Nucleus accumbens (tissue), 56 donors: ENCODE measurements around the gene CERS3.

Experiments
- DNase-seq, 56 donors: peaks; one replicate each; lab custom pipeline; 2025; lab: John Stamatoyannopoulos, UW

CERS3 gene

DNA sequence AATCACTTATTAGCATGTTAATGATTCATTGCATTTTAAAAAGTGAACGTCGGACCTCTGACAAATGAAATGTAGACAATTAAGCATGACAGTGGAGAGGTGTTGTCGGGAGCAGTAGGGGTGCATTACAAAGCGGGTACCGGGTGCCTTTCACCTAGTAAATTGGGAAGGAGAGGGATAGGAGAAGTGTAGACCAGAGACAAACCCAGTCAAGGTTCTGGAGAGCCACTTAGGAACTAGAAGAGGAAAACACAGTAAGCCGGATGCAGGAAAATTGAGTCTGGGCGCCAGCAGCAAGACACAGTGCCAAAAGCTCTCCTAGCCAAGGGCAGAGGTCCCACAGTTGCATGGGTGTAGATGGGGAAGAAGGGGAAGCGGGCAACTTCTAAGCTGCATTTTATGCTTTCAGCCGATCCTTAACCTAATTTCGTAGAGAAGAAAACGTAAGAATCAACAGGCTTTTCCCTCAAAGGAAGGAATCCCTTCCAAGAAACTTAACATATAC is 3.1 kb upstream of the CERS3 start:
- peak in 3 of 56 donors; percentile 2 to 11 (median 3) for DNase-seq

DNA sequence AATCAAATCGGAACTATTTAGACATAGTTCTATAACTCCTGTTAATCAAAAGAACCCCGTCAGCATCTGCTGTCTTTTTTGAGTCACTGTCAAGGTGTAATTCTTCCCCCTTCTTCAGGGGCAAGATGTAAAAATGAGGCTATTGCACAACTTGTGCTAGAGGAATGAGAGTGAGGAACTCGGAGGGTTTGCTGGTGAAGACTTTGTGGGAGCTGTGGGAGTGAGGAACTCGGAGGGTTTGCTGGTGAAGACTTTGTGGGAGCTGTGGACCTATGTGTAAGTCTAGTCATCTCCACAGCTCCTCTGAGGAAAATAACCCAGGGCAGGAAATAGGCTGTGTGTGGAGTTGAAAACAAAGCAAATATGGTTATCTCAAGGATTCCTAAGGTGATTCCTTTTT is 2.5 kb upstream of the CERS3 start:
- no peak for DNase-seq

DNA sequence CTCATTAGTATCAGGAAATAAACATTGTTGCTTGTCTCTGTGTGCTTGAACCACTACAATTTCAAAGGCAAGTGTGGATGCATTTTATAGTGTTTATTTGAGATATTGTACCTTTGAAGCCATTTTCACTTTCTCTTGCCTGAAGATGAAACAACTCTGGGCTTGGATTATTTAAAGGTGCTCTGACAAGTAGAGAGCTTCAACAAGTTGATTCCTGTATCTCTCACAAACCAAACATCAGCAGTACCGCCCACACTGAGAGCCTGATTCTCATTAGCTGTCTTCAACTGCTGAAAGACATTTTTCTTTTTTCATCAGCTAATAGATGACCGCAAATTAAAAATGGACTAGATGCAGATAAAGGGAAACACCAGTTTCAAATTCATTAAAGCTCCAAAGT is 806 bp upstream of the CERS3 start:
- DNase-seq = no peak

DNA sequence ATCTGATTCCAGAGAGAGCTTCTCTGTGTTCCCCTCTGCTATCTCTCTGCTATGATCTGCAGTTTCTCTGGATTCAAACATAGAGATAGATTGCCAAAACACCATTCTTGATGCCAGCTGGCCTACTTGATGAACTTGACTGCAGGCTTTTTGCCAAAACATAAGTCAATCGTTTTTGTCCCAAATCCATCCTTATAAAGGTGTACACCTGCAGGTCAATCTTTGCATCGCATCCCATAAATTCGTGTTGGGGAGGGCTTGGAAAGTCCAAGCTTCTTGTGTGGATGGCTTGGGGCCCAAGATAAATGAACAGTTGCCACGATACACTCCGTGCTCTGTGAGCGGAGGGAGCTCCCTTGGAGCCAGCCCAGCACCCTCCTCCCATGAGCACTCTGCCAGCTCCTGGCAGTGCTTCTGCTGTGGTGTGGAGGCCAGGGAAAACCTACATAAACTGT is 2.7 kb downstream of the CERS3 start:
- peak in 50 of 56 donors; percentile 3 to 66 (median 30) for DNase-seq

DNA sequence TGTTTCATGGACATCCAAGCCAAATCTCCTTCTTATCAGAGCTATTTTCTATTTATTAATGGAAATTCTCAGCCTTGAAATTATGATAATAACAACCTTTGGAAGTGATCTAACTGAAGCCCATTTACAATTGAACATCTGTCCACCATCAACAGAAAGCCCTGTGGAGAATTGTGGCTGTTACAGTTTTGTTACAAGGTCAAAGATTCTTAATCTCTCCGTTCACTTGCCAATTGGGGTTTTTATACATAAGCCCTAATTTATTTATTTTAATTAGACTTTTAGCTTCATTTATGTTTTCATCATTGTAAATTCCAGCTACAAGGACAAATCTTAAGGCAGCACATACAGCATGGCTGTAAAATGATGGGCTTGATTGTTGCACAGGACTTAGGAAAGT is 3.3 kb downstream of the CERS3 start:
- DNase-seq = no peak

DNA sequence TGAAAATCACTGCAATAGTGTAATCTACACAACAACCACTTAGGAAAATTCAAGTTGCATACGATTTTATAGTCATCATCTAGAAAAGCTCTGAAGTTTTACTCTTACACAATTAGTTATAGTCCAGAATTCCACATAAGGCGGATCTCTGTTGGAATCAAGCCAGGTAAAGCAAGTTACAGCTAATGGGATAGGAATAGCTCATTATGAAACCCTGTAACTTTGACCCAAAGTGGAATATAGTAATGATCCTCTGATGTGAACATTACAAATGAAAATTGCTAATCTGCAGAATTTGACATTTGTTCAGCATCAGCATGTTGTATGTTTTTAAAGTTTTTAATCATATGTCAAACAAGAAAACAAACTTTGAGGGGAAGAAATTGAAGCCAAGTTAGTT is 4.4 kb downstream of the CERS3 start:
- DNase-seq = no peak

DNA sequence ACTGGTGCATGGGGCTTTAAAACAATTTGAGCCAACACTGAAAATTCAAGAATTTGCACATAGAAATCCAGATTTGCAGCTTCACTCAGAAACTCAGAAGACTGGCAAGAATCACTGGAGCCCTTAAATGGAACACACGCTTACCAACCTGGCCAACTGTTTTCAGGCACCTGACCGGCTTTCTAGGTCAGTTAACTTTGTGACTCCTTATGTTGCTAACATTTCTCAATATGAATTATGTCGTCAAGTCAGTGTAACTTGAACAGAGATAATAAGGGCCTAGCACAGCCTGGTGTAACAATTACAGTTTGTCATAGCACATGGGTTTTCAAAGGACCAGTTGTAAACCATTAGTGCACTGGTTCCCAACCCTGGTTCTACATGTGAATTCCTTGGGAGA is 6.8 kb downstream of the CERS3 start:
- DNase-seq = no peak

DNA sequence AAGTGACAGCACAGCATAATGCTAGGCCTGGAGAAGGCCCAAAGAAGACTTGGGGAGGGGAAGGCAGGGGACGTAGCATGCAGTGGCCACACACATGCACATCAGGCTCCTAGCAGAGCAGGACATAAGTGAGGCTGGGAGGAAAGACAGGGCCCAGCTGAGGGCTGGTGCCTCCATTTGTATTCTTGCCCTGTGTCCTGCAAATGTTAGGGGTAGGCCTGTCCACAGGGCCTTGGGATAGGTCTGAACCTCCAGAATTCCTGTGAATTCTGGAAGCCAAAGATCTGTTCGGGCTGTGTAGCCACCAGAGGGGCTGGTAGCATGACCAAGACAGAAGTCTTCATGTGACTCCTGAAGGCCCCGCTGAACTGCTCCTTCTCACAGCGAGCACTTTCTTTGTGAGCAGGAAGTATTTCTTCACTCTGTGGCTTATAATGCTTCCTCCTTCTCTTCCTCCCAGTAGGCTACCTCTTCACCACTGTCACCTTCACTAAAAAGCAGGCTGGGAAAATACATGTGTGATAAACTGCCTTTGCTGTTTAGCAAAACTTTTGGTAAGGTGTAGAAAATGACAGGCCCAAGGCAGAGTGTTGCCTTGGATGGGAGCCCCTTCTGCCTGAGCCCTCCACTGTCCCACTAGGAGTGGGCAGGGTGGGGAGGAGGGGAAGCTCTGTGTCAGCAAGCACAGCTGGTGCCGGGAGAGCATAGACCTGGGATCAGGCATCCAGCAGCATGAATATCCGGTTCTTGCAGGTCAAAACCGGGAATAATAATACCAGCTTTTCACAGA is 8.4 kb downstream of the CERS3 start:
- no peak for DNase-seq

DNA sequence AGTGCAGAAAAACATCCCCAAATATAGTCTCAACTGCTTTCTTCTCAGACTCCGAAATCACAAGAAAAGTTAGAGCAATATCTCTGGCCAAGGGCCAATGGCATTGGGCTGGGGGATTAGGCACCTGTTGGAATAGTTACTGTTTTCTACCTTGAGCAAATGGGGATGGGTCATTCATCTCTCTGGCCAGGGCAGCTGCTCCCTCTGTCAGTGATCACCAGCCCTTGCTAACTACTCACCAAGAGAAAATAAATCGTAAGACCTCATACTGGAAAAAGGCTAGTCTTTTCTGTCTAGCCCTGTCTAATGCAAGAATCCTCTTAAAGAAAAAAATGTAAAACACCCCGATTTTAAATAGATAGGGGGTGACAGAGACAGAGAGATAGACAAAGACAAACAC is 10.9 kb downstream of the CERS3 start:
- DNase-seq = no peak

DNA sequence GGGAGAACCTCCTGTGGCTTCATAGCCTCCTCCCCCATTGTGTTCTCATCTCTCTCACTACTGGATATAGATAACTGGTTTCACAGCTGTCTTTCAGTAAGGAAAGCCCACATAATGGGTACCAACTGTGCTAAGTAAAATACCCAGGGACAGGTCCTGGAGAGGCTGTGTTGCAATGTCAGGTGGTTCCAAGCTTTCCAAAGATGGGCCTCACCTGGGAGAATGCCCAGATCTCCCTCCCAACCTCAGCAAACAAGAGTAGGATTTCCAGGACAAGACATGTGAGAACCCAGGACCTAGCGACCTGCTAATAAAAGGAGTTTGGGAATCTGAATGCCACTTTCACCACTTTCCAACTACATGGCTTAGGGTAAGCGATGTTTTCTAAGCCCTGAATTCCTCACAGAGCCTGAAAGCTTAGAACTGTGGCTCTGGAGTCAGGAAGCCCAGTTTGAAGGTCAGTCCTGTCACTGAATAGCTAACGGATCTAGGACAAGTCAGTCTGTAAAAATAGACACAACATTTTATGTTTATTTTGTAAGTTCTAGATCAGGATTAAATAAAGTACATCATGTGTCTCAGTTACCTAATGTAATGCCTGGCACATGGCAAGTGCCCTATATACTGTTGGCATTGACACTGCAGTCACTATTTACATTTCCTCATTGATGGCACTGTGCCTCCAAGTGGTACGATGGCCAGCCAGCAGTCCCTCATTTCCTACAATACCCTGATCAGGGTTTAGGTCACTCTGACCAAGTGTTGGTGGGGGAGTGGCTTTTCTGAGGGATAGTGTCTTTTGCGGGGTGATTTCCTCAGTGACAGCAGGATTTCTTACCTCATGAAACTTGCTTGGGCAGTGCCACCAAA is 11.9 kb downstream of the CERS3 start:
- DNase-seq = no peak

DNA sequence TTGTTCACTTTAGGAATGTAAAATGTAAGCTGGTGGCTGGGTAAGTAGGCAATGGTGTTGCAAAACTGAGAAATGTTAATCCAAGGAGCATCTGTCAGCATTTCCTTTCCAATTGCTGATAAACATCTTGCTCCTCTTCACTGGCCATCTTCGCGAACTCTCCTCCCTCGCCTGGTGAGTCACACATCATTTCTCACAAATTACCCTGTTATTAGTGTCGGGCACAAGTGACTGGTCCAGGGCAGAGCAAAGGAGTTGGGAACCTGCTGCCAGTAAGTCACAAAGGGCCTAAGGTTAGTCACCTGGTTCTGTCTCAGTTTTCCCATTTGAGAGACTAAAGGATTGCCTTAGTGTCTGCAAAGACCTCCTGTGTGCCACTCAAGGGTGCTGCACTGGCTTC is 13.0 kb downstream of the CERS3 start:
- no peak for DNase-seq

DNA sequence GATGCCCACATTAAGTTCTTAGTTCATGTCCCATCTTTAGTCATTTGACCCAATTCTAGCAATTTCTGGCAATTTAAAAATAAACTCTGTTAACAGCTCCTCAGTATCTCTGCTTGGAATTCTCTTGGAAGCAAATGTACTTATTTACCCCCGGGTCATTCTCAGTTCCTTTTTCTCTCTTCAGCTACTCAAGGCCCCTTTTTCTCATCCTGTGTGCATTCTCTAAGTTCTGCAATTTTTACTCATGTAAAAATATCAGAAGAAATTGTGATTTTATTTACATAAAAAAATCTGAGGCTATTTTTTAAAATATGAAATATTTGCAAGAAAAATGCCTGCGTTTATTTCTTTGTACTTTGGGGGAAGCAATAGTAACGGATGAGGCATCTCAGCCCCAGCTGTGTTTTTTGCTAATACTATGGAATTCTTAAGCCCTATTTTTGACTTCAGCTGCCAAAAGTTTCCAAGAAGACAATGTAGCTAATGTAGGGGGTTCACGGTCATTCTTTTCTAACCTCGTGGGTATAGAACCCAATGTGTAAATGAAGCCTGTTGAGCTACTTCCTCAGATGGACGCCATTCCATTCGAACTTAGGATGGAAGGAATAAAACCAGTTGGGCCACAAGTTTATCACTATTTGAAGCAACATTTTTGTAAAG is 20.0 kb downstream of the CERS3 start:
- no peak for DNase-seq

DNA sequence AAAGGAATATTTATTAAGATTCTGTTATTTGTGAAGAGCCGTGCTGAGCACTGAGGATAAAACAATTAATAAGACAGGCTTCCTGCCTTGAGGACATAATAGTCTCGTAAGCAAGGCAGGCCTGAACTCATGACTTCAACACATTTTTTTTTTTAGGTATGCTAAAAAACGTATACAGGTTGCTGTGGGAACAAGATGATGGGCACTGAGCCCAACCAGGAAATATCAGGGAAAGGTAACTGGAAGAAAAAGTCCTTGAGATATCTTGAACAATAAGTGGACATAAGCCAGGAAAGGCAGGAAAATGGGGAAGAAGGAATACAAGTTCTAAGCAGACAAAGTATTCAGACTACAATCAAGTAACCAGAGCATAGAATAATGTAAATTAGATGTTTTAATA is 26.1 kb downstream of the CERS3 start:
- DNase-seq = no peak

DNA sequence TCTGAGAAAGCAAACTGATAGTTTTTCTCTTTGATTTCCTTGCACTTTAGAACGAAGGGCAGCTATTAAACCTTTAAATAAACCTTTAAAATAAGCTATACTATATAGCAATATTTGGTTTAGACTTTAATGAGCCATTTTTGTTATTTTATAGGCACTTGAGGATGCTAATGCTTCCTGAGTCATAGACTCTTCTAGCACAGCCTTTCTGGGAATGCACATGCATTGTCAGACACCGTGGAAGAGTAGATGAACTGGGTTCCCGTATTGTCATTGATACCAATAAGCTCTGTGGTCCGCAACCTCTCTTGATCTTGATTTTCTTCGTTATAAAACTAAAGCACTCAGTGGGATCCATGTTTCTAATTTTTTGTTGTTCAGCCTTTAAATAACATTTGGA is 27.6 kb downstream of the CERS3 start:
- no peak for DNase-seq

DNA sequence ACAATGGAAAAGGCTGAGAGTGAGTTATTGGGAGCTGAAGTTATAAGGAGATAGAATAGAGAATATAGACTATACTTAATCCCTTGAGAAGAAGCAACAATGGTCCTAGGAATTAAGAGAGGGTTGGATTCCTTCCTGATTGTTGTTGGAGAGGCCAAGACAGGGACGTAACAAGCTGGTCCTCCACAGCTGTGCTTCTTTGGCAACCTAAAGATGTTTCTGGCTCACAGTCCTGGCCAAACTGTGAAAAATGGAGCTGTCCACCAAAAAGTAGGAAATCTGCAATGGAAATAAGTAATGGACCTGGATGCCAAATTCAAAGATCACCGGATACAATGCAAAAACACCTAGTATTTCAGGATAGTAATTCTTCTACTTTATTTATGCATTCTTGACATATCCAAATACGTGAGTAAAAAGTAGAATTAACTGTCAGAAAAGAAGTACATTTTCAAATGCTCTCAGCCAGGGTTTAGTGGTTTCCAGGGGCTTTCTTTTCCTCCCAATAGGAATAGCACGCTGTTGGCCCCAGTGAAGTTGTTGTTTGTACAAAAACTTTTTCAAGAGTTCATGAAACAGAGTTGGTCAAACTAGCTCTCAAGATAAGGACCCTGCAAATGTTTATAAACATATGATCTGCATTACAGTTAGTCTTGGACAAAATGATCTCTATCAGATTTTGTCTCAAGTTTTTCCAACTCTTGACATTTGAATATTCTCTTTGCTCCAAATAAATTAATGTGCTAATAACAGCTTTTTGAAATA is 28.3 kb downstream of the CERS3 start:
- DNase-seq = no peak

DNA sequence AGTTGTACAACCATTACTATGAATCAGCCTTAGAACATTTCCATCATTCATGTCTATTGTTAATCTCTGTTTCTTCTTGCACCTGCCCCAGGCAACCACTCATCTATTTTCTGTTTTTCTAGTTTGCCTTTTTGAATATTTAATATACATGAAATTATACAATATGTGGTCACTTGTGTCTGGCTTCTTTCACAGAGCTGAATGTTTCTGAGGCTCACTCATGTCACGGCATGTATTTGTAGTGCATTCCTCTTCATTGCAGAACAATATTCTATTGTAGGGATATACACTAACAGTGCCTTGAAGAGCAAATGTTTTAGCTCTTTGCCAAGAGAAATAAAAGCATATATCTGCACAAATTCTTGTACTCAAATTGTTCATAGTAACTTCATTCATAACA is 32.9 kb downstream of the CERS3 start:
- DNase-seq = no peak

DNA sequence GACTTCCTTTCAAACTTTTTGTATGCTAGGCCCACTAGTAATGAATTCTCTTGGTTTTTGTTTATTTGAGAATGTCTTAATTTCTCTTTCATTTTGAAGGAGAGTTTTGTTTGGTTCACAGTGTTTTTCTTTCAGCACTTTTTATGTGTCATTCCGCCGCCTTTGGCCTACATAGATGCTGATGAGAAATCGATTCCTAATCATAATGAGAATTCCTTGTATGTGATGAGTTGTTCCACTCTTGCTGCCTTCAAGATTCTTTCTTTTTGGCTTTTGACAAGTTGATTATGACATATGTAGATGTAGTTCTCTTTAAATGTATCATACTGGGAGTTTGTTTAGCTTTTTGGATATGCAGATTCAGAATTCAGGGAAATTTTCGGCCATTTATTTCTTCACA is 35.5 kb downstream of the CERS3 start:
- DNase-seq = no peak

DNA sequence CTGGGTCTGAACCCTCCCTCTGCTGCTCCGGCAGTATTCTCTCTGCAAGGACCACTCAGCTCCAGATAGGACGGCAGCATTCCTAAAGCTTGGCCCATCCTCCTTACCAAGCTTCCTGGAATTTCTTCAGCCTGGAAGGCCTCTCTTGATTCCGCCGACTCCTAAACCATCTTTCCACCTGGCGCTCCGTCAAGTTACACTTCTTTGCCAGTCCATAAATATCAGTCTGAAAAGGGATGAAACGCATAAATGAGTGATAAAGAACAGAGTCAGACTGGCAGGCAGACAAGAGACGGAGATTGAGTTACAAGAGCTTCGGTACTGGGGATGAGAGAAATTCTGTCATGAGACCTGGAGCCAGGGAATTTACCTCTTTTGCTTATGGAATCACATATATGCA is 44.3 kb downstream of the CERS3 start:
- no peak for DNase-seq

DNA sequence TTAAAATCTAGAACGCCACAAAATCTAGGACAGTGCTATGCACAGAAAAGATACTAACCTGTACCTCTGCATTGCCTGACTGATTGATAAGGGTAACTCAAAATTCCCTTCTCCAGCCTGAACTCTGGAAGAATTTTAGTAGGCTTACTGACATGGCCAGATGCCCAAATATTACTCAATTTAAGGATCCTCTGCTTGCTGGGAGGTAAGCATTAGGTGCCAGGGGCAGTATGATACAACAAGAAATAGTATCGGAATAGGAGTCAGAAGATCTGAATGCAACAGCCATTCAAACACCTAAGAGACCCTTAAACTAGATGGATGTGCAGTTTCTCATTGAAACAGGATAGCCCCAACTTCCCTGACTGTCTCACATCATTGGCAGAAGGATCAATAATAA is 45.4 kb downstream of the CERS3 start:
- no peak for DNase-seq

DNA sequence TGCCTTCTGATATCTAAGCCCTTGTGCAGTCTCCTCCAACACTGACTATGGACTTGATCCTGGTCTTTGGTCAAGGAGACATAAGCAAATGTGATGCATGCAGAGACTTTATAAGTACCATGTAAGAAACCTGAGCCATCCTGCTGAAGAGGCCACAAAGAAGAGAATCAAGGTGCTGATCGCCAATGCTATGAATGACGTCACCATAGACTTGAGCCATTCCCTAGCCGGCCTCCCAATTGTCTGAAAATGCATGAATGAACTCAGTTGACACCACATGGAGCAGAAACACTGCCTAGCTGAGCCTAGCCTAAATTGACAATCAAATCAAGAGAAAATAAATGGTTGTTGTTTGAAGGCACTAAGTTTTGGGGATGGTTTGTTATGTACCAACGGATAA is 51.9 kb downstream of the CERS3 start:
- no peak for DNase-seq
